LHCN-M2 (cell line): Measurements from ENCODE around the gene ASPG. TPM values are rescaled to one million over a fixed set of nuclear protein-coding genes. Genes with fewer than 3 reads are reported as not detected.

Experiments used
- DNase-seq: peaks from one replicate; pipeline ENCODE4 v3.0.0-alpha.2; 2012; ENCODE audit warnings: low read depth
- total RNA-seq: library from RNA; depleted of rRNA; stranded (reverse); fragments of >200 nt; gene quantifications from 2 replicates; pipeline ENCODE4 v1.2.3, GENCODE V29; 2014; rRNA removed

ASPG gene
- total RNA-seq, 1 experiment from 2014 or later, result 0.34 TPM

DNA sequence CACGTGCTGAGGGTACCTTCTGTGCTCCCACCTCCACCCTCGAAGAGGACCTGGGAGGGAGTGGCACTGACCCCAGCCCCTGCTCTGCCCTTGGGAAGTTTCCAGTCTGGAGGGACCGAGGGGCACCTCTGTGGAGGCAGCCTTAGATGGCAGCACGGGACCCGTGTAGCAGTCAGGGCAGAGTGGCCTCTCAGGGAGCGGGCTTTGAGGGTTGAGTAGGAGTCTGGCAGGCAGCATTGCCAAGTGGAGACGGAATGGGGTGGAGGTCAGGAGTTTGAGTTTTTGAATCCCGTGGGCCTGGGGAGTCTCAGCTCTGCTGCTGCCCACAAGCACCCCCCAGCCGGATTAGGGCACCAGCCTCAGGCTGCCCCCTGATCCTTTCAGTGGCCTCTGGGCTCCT is 74.5 kb downstream of the ASPG start:
- no peak for DNase-seq

DNA sequence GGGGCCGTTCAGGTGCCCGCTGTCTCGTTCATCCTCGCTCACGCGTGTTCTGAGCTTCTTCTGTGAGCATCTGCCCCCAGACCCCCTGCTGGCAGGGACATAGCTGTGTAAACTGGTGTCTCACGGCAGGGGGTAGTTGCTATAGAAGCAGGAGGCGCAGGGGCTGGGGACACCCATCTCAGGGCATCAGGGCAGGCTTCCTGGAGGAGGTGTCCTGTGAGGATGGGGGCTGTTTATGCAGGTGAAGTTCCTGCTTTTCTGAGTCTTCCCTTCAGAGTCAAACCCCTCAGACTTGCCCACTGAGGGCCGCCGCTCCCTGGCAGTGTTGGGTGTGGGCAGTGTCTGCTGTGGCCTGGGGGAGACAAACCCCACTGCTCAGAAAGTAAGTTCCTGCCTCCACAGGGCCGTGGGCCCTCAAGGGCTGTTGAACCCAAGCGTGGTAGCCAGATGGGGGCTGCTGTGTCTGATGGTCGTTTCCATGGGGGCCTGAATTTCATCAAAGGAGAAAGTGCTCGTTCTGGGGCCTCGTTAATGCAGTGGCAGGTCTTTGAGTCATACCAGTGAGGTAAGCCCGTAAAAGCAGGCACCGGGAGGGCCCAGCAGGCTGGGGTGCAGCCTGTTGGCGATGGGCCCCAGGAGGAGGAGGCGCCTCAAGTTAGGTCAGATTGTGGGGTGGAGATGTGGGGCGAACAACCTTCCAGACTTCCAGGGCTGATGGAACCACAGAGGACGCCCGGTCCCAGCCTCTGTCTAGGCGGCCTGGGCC is 76.3 kb downstream of the ASPG start:
- DNase-seq, result no peak

DNA sequence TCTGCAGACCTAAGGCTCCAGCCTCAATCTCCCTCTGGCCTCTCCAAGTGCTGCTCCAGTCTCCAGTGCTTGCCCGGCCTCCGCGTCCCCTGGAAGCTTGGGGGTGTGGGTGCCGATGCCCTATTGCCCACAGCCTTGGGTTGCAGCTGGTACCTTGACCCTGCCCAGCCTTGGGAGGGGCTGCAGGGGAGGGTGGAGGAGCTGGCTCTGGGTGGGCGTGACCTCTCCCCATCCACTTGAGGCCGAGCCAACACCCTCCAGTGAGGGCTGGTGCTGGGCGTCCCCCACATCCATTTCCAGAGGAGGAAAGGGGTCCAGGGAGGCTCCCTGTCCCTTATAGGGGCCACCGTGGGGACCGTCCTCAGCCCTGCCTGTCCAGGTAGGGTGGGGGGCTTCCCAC is 77.0 kb downstream of the ASPG start:
- DNase-seq, result no peak

DNA sequence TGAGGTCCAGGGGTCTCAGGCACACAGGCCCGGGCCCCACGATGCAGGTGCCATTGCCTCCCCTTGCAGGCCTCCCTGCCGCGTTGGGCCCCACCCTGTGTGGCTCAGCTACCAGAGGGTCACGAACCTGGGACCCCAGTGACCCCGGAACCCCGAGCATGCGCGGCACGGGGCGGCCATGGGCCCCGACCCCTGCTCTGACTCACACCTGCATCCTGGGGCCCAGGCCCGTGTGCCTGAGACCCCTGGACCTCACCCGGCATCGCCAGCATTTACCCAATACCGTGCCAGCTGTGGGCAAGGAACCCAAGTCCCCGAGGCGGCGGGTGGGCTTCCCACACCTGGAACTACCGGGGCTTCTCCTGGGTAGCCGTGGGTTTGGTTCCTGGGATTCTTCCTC is 78.0 kb downstream of the ASPG start:
- no peak for DNase-seq

DNA sequence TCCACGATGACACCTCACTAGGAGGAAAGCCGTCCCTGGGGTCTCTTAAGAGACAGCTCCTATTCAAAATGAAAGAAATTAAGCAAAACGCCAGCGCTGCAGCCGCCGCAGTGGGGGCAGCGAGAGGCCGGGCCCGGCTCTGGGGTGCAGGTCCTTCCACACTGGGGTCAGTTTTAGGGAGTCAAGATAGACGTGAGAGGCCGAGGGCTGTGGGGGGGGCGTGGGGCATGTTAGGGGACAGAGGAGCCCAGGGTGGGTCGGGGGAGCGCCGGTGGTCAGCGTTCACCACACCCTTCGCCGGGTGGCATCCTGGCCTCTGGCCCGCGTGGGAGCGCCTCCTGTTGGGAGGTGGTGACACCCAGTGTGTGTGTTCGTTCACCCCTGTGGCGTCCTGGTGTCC is 78.5 kb downstream of the ASPG start:
- no peak for DNase-seq

DNA sequence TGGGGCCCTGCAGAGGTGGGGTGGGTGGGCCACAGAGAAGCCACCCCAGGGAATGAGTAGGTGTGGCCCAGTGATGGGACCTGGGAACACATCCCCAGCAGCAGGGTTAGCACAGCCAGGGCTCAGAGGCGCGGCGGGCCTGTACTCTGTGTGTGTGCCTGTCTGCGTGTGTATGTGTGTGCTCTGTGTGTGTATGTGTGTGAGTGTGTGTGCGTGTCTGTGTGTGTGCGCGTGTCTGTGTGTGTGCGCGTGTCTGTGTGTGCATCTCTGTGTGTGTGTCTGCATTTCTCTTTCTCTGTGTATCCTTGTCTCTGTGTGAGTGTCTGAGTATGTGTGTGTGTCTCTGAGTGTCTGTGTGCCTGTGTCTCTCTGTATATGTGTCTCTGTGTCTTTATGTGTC is 79.0 kb downstream of the ASPG start:
- no peak for DNase-seq

Other genes with a start within 250 kb of the ASPG start
- 1.4 and 2.2 TPM in 2 replicates for gene PPP1R13B, start 238.1 kb upstream of the ASPG start, total RNA-seq
- gene TDRD9, start 157.2 kb upstream of the ASPG start, total RNA-seq, result 3.3 and 3.5 TPM in 2 replicates
- not detected in 2 replicates for gene RD3L, start 143.2 kb upstream of the ASPG start, total RNA-seq
- gene KIF26A, start 52.9 kb downstream of the ASPG start, total RNA-seq, result under 0.01 TPM in 1 of 2 replicates, not detected in the other